Large intestine (tissue), 12 donors: ENCODE results near the gene BCDIN3D. TPM values are rescaled to one million over a fixed set of nuclear protein-coding genes. Genes with fewer than 3 reads are reported as not detected.

ENCODE experiments used
- DNase-seq, 2 donors: peaks; one replicate each; pipeline versions ENCODE4 v3.0.0 to v3.0.0-alpha.2; 2013
- H3K27ac ChIP-seq: one replicate; pipeline ENCODE4 v1.5.1; 2013; ENCODE audit warnings: low read length
- H3K27me3 ChIP-seq: 2 replicates; pipeline ENCODE4 v1.6.1; 2013; ENCODE audit warnings: low read length; ENCODE audit not compliant: control insufficient read depth, insufficient read depth
- H3K36me3 ChIP-seq: 2 replicates; pipeline ENCODE4 v1.6.1; 2013; ENCODE audit warnings: low read length; ENCODE audit not compliant: control insufficient read depth, insufficient read depth
- H3K4me1 ChIP-seq: one replicate; pipeline ENCODE4 v1.6.1; 2013; ENCODE audit warnings: low read length; ENCODE audit not compliant: control insufficient read depth, insufficient read depth
- H3K4me3 ChIP-seq: one replicate; pipeline ENCODE4 v1.5.1; 2013; ENCODE audit warnings: low read length
- H3K9me3 ChIP-seq: one replicate; pipeline ENCODE4 v1.6.1; 2013; ENCODE audit warnings: mild to moderate bottlenecking, low read depth, low read length, moderate library complexity; ENCODE audit not compliant: control insufficient read depth
- WGBS: methylation state at CpG from one replicate; pipeline ENCODE4 v1.1.5; 2013; ENCODE audit warnings: low lambda C conversion rate; ENCODE audit not compliant: insufficient coverage; 5-methylcytosine and 5-hydroxymethylcytosine counted together
- long read RNA-seq, 11 donors: transcript quantifications; one replicate each; lab custom pipeline, GENCODE V29; 2026
- polyA plus RNA-seq: library from polyadenylated mRNA; unstranded; fragments of 120-200 nt; gene quantifications from one replicate; pipeline ENCODE4 v1.2.1, GENCODE V29; 2013

The BCDIN3D gene, protein sequence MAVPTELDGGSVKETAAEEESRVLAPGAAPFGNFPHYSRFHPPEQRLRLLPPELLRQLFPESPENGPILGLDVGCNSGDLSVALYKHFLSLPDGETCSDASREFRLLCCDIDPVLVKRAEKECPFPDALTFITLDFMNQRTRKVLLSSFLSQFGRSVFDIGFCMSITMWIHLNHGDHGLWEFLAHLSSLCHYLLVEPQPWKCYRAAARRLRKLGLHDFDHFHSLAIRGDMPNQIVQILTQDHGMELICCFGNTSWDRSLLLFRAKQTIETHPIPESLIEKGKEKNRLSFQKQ
- polyA plus RNA-seq, result 6.1 TPM
- long read RNA-seq, donor 1, partial matches to known transcripts, result 0 of 3 reads
- long read RNA-seq, donor 1, other reads (novel, unspliced or antisense), result 0 of 3 reads
- long read RNA-seq, donor 2, transcript BCDIN3D-201 (2 exons, 3,253 nt), result major isoform, 6 of 6 reads
- long read RNA-seq, donor 2, partial matches to known transcripts, result 0 of 6 reads
- long read RNA-seq, donor 2, other reads (novel, unspliced or antisense), result 0 of 6 reads
- long read RNA-seq, donor 3, result 0 reads
- long read RNA-seq, donor 4, partial matches to known transcripts, result 0 of 1 reads
- long read RNA-seq, donor 4, other reads (novel, unspliced or antisense), result 0 of 1 reads
- long read RNA-seq, donor 5, partial matches to known transcripts, result 0 of 3 reads
- long read RNA-seq, donor 5, other reads (novel, unspliced or antisense), result 0 of 3 reads
- long read RNA-seq, donor 6, transcript BCDIN3D-201 (2 exons, 3,253 nt), result major isoform, 6 of 6 reads
- long read RNA-seq, donor 6, partial matches to known transcripts, result 0 of 6 reads
- long read RNA-seq, donor 6, other reads (novel, unspliced or antisense), result 0 of 6 reads
- long read RNA-seq, donor 7, partial matches to known transcripts, result 0 of 1 reads
- long read RNA-seq, donor 7, other reads (novel, unspliced or antisense), result 0 of 1 reads
- long read RNA-seq, donor 8, partial matches to known transcripts, result 0 of 4 reads
- long read RNA-seq, donor 8, other reads (novel, unspliced or antisense), result 0 of 4 reads
- long read RNA-seq, donor 9, partial matches to known transcripts, result 0 of 4 reads
- long read RNA-seq, donor 9, other reads (novel, unspliced or antisense), result 0 of 4 reads
- long read RNA-seq, donor 10, transcript BCDIN3D-201 (2 exons, 3,253 nt), result major isoform, 6 of 6 reads
- long read RNA-seq, donor 10, partial matches to known transcripts, result 0 of 6 reads
- long read RNA-seq, donor 10, other reads (novel, unspliced or antisense), result 0 of 6 reads
- long read RNA-seq, donor 11, partial matches to known transcripts, result 0 of 4 reads
- long read RNA-seq, donor 11, other reads (novel, unspliced or antisense), result 0 of 4 reads

- peak; percentile 88 to 95 for DNase-seq
- H3K9me3 ChIP-seq, result no peaks in the 10 kb centered on the region
- WGBS, result no CpG with 5 or more reads among the region's 55 CpGs
- H3K4me1 ChIP-seq, result peaks cover 10% of the 10 kb centered on the region
- no peaks in the 10 kb centered on the region for H3K27me3 ChIP-seq
- peak within 1 kb of the TSS; percentile 89 for H3K27ac ChIP-seq
- peak within 1 kb of the TSS; percentile 68 for H3K4me3 ChIP-seq
- H3K36me3 ChIP-seq, result peaks cover 3% of the 10 kb centered on the region
Observed at GRCh38 chr12:49842519-49843352, at the start of gene BCDIN3D. Gene BCDIN3D, minus strand, starts transcription at chr12:49843106. Its CDS starts 19 bp downstream, at chr12:49843087.

DNA sequence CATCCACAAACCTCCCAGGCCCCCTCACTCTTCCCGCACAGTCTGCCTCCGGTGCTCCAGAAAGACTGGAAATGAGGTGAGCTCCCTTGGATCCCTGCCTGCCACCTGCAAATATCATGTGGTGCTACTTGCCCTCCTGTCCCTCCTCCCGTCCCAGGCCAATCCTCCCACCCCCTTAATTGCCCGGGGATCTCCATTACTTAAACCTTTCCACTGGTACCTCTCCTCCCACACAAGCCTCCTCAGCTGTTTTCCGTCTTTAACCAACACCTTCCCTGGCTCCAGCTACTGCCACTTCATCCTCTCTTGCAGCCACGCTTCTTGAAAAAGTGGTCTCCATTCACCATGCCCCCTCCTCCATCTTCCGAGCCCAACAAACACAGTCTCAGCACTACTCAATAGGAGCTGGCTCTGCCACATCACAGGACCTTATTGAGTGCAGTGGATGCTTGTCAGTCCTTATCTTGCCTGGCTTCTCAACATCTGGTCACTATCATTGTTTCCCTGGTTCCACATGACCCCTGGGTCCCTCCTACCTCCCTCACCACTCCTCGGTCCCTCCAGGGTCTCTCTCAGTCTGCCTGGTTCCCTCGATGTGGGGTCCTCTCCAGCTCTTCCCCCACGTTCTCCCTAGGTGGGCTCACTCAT lies 49.3 kb upstream of the BCDIN3D start:
- Histone ChIP-seq H3K36me3 (no peaks in the 10 kb centered on the region), H3K9me3 (no peaks in the 10 kb centered on the region), H3K27ac (no peak overlapping the region), H3K4me1 (peaks cover 12% of the 10 kb centered on the region), H3K27me3 (peaks cover 13% of the 10 kb centered on the region), H3K4me3 (no peak overlapping the region)
- DNase-seq, result no peak
- 70% methylated on average over 2 of the region's 10 CpGs for WGBS

DNA sequence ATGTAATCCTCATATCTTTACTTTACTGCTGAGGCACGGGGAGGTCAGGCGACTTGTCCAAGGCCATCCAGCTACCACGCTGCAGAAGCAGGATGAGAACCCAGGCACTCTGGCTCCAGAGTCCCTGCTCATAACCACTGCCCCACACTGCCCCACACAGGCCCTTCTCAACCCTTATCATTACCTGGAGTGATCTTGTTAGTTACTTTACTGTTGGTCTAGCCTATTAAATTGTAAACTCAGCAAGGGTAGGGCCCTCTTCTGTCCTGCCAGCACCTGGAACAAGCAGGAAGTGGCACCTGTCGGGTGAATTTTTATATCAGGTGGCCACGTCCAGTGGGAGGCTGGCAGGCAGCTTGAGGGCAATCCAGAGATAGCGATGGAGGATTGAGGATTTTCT lies 48.6 kb upstream of the BCDIN3D start:
- Histone ChIP-seq H3K9me3 (no peaks in the 10 kb centered on the region), H3K4me3 (no peak overlapping the region), H3K27me3 (peaks cover 13% of the 10 kb centered on the region), H3K4me1 (peaks cover 12% of the 10 kb centered on the region), H3K36me3 (no peaks in the 10 kb centered on the region), H3K27ac (no peak overlapping the region)
- DNase-seq, result no peak
- WGBS, result 90% methylated on average over 2 of the region's 6 CpGs

- Histone ChIP-seq H3K36me3 (no peaks in the 10 kb centered on the region), H3K9me3 (no peaks in the 10 kb centered on the region), H3K27me3 (peaks cover 15% of the 10 kb centered on the region), H3K27ac (no peak overlapping the region), H3K4me1 (peaks cover 10% of the 10 kb centered on the region), H3K4me3 (no peak overlapping the region)
- no peak for DNase-seq
- no CpG with 5 or more reads among the region's 2 CpGs for WGBS
Observed at GRCh38 chr12:49891012-49891411, 48.1 kb upstream of the BCDIN3D start.

- no peak for DNase-seq
- Histone ChIP-seq H3K27ac (no peak overlapping the region), H3K27me3 (peaks cover 24% of the 10 kb centered on the region), H3K36me3 (no peaks in the 10 kb centered on the region), H3K4me3 (no peak overlapping the region), H3K4me1 (peaks cover under 1% of the 10 kb centered on the region), H3K9me3 (no peaks in the 10 kb centered on the region)
- WGBS, result 80% methylated on average over 1 of the region's 4 CpGs
Observed at GRCh38 chr12:49890096-49890461, 47.2 kb upstream of the BCDIN3D start.

GRCh38 chr12:49889361-49890095 lies 46.6 kb upstream of the BCDIN3D start:
- no peaks in the 10 kb centered on the region for H3K36me3 ChIP-seq
- no peak overlapping the region for H3K27ac ChIP-seq
- peaks cover 28% of the 10 kb centered on the region for H3K27me3 ChIP-seq
- WGBS, result no CpG with 5 or more reads among the region's 10 CpGs
- H3K4me3 ChIP-seq, result no peak overlapping the region
- DNase-seq, result no peak
- H3K4me1 ChIP-seq, result no peaks in the 10 kb centered on the region
- H3K9me3 ChIP-seq, result no peaks in the 10 kb centered on the region

DNA sequence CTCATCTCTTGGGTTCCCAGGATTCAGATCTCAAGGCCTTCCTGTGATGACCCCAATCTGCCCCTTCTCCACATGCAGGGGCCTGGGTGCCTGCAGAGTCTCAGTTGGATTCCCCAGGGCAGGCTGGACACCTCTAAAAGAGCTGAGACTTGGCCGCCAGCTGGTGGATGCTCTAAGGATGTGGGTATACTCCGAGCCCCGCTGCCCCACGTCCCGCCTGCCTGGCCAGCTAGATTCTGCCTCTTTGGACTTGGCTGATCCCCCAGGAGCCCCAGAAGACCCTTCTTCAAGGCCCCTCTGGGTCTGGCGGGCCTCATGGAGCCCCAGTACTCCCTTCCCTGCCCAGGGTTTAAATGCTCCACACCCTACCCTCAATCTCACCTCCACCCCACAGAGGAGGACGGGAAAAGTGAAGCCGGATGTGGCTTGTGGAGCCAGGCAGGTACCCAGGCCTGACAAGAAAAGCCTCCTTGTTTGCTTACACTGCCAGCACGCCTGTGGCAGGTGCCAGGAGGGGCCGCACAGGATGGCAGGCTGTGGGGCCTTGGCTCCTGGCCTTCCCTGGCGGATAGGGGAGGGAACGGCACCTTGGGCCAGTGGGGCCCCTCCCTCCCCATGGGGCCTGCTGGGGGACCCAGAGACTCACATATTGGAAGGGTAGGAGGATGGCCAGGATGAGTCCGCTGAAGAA lies 45.7 kb upstream of the BCDIN3D start:
- Histone ChIP-seq H3K27ac (no peak overlapping the region), H3K9me3 (no peaks in the 10 kb centered on the region), H3K4me3 (no peak overlapping the region), H3K4me1 (no peaks in the 10 kb centered on the region), H3K36me3 (no peaks in the 10 kb centered on the region), H3K27me3 (peaks cover 35% of the 10 kb centered on the region)
- 100% methylated on average over 1 of the region's 13 CpGs for WGBS
- no peak for DNase-seq

DNA sequence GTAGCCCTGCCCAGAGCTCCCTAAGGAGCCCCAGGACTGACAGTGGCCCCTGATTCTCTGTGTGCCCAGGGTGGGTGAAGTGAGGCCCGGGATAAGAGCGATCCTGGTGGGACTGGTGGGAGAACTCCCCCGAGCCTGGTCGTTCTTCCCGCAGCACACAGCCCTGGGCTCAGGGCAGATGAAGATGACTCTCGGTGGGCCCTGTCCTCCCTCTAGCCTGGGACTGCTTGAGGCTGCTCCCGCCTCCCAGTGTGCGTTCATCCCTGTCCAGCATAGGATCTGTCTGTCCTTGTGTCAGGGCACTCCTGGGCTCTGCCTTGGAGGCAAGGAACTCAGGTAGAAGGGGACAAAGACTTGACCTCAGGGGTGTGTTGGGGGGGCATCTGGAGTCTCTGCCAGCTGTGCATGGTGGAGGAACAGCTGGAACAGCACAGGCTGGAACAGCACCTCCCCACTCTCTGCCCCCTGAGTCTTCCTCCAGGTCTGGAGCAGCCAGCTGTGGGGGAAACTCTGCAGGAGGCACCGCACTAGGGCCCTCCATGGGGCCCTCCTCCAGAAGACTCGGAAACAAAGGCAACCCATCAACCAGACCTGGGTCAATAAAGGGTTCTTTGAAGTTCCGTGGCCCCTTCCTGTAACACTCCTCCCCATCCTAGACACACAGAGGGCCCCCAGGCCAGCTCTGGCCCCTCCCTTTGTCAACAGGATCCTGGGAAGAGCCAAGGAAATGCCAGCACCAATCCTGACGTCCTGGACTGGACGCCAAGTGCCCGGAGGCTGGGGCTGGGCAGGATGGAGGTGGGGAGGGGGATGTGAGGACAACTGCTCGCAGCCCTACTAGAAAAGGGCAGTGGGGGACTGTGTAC lies 44.9 kb upstream of the BCDIN3D start:
- Histone ChIP-seq H3K27me3 (peaks cover 39% of the 10 kb centered on the region), H3K27ac (no peak overlapping the region), H3K9me3 (no peaks in the 10 kb centered on the region), H3K36me3 (no peaks in the 10 kb centered on the region), H3K4me1 (no peaks in the 10 kb centered on the region), H3K4me3 (no peak overlapping the region)
- no CpG with 5 or more reads among the region's 15 CpGs for WGBS
- peak in 1 of 2 donors; percentile 24 for DNase-seq
